NCI-H2171 (cell line): Measurements from ENCODE around the gene MMEL1.
"Not testable (repeated sequence)": the region's sequence is repeated elsewhere in the genome, so short reads cannot be mapped to it uniquely, and the experiment has no call there.

ENCODE experiments used
- DNase-seq: peaks from one replicate; lab custom pipeline; 2025; lab: John Stamatoyannopoulos, UW

Gene MMEL1

DNA sequence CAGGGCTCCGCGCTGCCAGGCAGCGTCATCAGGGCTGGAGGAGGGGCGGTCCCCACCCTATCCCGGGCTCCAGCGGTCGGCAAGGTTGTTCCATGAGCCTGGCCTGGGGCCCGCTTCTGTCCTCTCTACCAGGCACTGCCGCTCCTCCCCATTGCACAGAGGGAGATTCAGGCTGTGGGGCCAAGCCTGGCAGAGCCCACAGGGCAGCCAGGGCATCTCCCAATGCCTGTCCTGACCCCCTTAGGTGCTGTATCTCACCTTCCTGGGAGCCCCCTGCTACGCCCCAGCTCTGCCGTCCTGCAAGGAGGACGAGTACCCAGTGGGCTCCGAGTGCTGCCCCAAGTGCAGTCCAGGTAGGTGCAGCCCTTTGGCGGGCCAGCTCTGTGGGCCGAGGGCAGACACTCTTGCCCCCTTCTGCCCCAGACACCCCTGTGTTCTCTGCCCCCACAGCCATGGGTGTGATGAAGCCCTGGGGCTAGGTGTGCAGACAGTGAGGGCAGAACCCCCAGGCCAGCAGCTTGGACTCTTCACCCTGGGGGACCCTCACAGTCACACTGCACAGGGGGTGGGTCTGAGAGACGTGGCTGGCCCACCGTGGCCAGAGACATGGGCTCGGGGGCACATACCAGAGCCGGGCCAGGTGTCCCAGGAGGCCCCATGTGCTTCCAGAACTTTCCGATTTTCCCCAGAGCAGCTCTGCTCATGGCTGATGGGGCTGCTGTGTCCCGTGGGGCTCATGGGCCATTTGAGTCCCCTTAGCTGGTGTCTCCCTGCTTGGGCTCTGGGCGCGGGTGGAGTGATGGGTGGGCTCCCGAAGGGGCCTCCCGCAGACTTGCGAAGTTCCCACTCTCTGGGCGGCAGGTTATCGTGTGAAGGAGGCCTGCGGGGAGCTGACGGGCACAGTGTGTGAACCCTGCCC lies 75.1 kb downstream of the MMEL1 start:
- DNase-seq, result no peak

DNA sequence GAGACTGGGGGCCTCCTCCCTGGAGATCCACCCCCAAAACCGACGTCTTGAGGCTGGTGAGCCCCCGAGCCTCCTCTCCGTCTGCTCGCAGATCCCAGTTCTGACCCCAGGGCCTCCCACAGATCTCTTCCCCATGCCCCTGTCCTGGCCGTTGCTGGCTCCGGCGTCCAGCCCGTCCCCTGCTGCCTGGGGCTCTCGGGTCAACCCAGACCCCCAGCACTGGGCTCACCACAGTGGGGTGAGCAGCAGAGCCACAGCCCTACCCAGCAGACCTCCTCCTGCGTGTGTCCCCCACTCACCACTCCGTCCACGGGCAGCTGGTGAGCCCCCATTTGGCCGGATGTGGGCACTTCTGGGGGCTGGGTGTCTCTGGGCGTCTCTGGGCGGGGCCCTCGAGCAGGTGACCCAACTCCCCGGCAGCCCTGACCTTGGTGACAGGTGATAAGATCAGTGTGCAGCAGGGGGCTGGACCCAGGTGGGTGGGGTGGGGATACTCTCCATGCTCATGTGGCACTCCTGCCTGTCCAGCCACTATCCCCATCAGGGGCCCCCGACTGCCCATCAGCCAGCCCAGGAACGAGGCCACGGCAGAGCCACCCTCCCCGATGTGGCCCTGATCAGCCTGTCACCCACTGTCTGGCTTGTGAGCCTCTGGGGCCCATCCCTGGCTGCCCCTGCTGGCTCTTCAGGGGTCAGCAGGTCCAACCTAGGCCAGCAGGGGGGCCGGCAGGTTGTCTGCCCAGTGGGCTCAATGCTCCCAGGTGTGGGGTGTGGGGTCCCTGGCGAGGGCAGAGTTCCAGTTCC lies 75.9 kb downstream of the MMEL1 start:
- no peak for DNase-seq

DNA sequence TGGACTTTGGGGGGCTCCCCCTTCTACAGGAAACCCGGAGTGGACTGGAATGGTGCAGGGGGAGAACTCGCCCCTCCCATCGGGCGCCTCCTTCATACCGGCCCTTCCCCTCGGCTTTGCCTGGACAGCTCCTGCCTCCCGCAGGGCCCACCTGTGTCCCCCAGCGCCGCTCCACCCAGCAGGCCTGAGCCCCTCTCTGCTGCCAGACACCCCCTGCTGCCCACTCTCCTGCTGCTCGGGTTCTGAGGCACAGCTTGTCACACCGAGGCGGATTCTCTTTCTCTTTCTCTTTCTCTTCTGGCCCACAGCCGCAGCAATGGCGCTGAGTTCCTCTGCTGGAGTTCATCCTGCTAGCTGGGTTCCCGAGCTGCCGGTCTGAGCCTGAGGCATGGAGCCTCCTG lies 76.5 kb downstream of the MMEL1 start, which contains the start of gene TNFRSF14:
TSS of gene TNFRSF14 (plus strand) at position 95 of the 401 bp plus-strand sequence. CDS start at position 389, 294 bp downstream.
- no peak for DNase-seq

DNA sequence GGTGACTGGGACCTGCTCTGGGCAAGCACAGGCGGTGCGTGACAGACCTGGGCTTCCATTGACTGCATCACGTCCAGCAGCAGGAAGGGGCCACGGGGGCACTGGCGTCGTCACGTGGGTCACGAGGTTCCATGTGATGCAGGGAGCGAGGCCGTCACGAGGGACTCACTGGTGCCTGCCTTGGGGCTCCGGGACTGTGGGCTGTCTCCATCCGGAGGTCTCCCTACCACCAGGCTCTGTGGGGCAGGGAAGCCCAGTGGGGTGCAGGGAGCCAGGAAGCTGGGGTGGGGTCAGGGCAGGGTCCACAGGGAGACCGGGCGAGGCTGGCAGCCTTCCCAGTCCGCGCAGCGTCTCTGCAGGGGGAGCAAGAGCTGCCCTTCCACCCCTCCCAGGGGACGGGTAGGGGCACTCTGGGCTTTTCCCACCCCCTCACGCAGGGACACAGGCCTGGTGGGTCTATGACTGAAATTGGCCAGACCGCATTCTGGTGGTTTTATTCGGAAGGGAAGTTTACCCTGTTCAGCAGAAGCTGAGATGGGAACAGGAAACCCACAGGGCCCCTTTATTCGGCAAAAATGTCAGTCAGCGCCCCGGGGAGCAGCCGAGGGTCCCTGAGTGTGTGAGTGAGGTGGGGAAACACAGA lies 77.1 kb downstream of the MMEL1 start:
- DNase-seq, result peak; percentile 39

DNA sequence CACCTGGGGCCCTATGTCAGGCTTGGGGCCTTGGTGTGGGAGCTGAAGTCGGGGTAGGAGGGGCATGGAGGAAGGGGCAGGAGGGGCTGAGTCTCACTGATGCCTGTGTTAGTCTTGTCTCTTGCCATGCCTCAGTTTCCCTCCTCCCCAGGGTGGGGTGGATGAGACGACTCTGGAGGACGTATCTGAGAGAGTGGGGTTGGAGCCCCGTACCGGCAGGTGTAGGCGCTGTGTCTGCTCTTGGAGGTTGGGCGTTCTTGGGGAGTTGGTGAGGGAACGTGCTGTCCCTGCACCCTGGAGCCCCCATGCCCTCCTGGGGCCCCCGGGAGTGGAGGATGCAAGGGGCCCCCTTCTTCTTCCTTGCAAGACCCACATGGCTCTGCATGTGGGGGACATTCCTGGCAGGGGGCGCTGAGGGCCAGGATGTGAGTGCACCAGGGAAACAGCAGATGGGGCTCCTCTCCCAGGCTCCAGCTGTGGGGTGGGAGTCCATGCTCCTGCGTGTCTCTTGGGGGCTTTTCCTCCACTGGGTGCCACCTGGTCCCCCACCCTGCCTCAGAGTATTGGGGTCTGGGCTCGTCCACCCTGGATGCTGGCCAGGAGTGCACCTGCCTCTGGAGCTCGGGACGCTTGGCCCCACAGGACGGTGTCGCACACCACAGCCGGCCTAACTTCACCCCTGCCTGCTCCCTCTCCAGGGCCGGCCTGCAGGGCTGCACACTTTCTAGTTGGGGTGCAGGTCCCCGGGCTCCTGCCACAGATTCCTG lies 78.0 kb downstream of the MMEL1 start:
- peak; percentile 59 for DNase-seq

DNA sequence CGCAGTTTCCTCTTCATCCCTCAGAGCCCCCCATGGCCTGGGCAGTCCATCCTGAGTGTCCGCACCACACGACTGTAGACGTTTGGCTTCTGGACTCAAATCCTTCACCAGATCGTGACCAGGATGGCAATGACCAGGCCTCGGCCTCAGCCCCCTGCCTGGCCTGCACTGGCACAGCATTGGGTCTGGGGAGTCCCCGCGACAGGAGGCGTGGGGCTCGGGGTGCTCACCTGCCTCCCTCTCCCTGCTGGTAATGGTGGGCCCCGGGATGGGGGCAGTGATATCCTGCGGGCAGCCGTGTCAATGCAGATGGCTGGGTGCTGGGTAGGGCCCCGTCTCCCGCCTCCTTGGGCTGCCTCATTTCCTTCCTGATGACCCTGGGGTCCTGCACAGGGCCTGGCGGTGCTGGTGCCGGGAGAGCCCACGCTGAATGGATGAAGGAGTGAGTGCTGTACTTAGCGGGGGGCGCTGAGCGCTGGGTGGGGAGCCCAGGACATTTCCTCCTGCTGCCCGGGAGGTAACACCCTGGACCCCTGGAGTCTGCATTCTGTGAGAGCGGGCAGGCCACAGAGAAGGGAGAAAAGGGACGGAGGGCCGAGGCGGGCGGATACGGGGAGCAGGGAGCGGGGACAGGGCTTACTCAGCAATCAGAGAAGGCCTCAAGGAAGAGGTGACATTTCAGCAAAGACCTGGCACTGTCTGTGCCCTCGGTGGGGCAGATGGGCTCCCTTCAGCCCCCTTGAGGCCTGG lies 78.8 kb downstream of the MMEL1 start:
- no peak for DNase-seq

DNA sequence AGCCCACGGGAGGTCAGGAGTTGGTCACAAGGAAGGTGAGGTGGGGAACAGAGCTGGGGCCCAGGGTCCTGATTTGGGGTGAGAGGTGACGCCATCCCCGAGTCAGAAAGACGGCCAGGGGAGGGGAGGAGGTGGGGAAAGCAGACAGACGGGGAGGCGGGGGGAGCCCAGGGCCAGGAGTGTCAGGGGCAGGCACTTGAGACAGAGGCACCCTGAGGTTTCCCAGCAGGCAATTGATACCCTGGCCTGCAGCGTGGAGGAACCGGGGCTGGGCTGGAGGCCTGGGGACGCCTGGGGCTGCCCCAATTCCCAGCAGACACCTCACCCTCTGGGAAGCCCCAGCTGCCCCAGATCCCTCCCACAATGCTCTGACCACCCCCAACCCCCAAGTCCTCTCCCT lies 79.7 kb downstream of the MMEL1 start:
- not testable (repeated sequence) for DNase-seq

DNA sequence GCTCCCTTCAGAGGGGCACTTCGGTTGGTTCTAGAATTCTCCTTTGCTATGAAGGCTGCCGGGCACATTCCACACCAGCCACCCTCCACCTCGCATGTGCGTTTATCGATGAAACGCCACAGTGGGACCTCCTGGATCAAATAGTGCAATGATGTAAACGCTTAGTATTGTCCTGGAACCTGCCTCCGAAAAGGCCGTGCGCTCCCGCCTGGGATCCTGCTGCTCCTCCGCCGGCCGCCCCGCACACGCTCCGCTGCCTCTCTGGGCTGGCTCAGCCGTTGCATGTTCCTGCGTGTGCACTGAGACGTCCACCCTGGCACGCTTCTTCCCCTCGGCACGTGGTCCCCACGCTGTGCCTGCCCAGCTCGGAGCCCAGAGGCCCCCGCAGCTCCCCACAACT lies 80.6 kb downstream of the MMEL1 start:
- DNase-seq, result no peak

DNA sequence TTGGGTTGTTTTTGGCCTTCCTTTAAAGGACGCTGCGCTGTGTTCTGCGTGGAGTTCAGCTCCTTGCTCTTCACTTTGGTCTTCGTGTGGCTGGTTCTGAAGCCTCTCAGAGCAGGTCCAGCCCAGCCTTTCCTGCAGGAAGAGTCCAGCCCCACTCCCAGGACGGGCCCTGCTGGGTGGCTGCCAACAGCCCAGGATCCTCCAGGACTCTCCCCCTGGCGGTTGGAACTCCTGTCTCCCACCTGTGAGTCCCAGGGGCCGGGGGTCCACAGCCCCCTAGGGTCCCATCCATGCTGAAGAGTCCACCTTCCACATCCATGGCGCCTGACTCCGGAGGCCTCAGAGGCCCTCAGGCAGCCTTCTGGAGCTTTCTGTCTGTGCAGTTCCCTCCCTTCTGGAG lies 81.3 kb downstream of the MMEL1 start:
- not testable (repeated sequence) for DNase-seq

DNA sequence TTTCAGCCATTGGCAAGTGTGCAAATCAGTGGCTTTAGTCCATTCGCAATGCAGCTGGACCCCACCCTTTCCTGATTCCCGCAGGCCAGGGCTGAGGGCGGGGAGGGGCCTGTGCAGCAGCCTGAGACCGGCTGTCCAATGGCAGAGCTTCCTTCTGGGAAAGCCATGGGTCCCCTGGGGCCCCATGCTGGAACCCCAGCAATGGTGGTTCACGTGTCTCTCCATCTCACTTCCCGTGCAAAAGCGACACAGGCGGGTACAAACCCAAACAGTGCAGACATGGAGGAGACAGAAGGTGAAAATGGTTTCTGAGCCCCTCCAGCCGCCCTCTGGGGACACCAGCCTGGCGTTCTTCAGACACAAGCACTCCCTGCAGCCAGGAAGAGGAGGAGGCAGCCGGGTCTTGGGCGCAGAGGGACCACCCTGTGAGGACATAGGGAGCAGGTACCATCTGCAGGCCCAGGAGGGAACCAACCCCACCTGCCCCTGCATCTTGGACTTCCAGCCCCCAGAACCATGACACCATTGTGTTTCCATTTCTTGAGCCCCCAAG lies 82.4 kb downstream of the MMEL1 start:
- DNase-seq, result not testable (repeated sequence)

DNA sequence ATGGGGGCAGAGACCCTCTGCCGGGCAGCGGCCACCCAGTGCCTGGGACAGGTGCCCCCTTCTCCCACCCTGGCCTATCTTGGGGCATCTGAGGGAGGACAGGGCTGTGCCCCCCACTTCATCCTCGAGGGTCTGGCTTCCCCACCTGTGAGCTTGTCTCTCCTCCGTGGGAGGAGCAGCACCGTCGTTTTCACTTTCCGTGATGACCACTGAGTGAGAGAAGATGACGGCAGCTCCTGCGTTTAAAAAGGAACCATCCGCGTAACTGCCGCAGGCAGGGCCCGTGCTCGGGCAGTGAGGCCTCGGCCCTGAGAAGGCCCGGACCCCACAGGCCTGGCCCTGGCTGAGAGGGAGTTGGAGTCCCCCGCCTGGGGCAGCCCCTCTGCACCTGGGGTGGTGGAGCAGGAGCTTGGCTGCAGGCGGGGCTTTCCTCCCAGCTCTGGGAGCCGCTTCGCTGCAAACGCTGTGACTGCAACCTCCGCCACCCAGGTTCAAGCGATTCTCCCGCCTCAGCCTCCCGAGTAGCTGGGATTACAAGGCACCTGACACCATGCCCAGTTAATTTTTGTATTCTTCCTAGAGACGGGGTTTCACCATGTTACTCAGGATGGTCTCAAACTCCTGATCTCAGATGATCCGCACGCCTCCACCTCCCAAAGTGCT lies 83.3 kb downstream of the MMEL1 start:
- not testable (repeated sequence) for DNase-seq

DNA sequence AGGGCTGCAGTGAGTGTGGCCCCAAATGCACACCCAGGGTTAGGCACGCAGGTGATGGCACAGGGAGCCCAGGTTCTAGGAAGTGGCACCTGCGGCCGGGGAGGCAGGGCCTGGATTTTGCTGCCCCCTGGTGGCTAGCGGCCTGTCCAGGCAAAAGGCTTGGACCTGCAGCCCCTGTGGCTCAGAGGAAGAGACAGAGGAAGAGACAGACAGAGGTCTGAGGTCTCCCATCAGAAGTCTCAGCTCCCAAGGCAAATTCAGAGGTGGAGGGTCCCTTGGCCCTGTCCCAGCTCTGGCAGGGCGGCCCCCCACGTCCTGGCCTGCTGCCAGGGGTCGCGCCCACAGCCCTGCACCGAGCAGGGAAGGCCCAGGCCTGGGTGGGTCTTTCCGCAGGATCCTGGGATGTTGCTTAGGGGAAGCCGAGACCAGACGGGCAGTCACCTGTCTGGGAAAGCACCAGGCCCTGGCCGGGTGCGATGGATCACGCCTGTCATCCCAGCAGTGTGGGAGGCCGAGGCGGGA lies 84.7 kb downstream of the MMEL1 start:
- peak; percentile 66 for DNase-seq

DNA sequence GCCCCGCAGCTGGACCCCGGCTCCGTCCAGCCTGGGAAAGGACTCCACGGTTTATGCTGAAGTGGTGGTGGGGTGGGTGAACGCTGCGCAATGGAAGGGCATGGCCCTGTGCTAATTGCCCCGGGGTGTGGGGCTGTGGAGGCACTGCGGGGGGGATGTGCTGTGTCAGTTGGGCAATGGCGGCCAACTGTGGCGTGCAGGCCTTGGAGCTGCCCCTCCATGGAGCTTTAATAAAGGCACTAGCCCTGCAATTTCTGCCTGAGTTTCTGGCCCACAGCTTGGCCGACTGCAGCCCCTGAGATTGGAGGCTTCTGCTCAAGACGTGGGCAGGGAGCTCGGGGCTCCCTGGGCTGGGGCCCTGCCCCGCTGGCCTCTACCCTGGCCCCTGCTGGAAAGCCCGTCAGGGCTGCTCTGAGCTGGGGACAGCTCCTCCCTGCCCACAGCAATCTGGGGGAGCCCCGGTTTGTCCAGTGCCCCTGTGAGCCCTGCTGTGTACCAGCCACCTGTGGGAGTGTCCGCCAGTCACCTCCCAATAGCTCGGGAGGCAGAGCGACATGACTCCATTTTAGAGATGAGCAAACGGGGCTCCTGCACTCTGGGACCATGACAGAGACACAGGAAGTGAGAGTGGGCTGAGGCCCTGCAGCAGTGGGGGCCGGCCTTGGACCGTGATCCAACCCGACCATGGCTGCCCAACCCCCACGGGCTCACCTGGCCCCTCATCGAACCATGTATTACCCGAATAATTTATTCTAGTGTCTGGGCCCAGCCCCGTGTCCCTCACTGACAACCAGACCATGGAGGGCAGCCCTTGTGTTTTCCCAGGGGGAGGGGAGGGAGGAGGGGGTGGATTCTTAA lies 85.4 kb downstream of the MMEL1 start:
- DNase-seq, result no peak

DNA sequence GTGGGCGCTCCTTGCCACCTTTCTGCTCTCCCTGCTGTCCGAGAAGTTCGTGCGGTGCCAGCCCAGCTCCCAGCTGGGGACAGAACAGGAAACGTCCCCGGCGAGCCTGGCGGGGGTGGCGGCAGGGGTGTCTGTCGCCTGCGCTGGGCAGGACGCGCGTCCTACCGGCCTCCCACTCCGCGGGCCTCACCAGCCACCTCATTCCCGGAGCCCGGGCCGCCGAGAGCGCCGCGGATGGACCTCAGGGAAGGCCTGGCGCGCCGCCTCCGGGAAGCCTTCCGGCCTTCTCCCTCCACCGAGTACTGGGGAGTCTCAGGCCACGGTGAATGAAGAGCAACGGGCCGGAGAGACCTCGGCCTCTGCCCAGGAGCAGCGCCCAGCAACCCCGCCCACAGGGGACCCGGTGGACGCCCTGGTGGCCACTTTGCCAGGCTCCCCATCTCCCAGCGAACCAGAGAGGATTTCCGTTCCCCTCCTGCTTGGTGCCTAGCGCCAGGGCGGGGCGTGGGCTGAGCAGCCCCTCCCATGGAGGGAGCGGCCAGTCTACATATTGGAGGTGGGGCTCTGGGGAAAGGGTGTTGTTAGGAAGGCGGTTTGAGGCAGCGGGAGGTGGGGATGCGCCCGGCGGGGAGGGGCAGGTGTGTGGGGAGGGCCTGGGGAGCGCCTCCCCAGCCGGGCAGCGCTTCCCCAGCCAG lies 86.2 kb downstream of the MMEL1 start:
- no peak for DNase-seq

DNA sequence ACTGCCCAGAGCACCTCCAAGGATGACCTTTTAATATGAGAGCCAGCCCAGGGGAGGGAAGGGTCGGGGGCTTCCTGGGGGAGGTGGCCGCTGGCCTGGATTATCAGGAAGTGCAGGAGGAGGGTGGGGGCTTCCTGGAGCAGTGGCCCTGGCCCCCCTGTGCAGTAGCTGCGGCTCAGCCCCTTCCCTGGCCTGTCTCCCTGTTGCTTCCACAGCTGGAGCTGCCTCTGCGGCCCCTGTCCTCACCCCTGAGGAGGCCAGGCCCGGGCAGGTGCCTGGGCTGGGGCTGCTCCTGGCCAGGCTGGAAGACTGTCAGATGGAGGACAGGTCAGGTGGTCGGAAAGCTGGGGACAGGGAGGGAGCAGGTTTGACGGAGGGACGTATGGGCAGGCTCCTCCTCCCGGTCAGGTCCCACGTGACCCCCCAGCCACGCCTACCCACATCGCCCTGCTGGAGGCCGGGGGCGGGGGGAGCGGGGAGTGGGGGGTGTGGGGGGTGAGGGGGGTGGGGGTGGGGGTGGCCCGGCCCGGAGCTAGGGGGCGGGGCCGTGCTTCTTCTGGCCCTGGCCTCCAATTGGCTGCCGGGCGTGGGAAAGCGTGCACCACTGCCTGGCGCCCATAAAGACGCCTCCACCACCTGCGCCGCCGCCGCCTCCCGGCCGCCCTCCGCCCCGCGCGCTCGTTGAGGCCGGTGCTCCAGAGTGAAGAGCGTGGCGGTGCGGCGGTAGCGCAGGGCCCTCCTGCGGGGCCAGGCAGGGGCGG lies 86.9 kb downstream of the MMEL1 start:
- DNase-seq, result peak; percentile 83

DNA sequence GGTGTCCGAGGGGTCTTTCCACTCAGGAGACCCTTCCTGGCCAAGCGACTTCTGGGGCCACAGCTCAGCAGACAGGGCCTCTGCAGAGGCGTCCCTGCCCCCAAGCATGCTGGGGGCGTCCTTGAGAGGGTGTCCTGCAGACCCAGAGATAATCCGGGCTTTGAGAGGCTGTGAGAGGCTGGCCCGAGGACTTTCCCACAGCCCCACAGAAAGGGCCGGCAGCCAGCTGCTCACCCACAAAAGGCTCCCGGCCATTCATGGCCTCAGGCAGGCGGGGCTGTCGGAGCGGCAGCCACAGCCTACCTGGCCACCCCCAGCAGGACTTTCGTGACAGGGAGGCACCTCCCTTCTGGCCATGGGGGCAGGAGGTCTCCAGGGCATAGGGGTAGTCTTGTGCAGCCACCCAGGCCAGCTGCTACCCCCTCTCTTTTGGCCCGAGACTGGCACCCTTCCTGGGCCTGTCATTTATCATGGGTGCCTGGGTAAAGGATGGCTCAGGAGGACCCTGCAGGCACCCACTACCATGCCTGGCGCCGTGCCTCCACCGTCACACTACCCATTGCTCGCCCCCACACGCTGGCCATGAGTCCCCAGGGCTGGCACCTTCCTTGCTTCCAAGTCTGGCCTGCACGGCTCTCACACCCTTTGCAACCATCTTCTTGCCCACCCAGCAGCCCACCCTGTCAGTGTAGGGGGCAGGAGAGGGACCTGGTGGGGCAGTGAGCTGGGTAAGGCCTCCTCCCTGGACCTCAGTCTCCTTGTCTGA lies 87.8 kb downstream of the MMEL1 start:
- no peak for DNase-seq
